Spleen (tissue), 7 donors: ENCODE measurements around the gene TSHZ2.

ENCODE experiments used
- CTCF ChIP-seq, 11 experiments: fragments of 200-600 bp in 7 of 11; fragments of 450-650 bp in 4 of 11; sonication (generic) in 4 of 11; IDR thresholded peaks in 8 of 11; conservative IDR thresholded peaks in 3 of 11; 1 replicate in 7 of 11; 2 replicates in 4 of 11; pipeline versions ENCODE4 v1.4.0 to v1.8.0; 2016 to 2021; ENCODE audit warnings: antibody characterized with exemption in 11 of 11, inconsistent platforms in 4 of 11, mild to moderate bottlenecking in 1 of 11
- POLR2A ChIP-seq, 3 donors: fragments of 450-650 bp; IDR thresholded peaks; one replicate each; pipeline ENCODE4 v1.5.1; 2017; ENCODE audit warnings: antibody characterized with exemption in 3 of 3, mild to moderate bottlenecking in 1 of 3
- donor health status: DM: no; HTN: no; CAD: no; lungs with moderate emphysema.
- donor health status: DM: no; HTN: no; CAD: no.
- donor health status: DM: no; HTN: no; CAD: no.

DNA sequence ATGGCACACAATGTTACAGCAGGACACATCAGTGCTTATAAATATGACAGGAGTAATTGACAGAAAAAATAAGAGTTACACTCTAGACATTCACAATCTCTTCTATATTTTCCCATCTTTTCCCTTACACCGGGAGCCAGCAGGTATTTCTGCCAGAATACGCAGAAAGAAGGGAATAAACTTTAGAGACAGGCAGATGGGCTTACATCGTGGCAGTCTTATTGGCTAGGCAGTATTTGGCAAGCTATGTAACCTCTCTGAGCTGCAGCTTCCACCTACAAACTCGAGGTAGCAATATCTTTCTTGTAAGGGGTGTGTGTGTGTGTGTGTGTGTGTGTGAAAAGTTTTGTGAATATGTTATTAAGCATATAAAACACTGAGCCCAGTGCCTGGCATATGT lies 33.0 kb upstream of the TSHZ2 start:
- TF ChIP-seq CTCF (IDR thresholded peaks at IDR 0.05 in 8 of 11, conservative IDR thresholded peaks at IDR 0.05 in 3 of 11) (no peak), POLR2A (IDR thresholded peaks at IDR 0.05) (no peak)
